Mammary epithelial cell (primary cell): Measurements from ENCODE around the gene TGFBI.

ENCODE experiments used
- EZH2 ChIP-seq: IDR thresholded peaks from 2 replicates; pipeline ENCODE4 v1.6.1; 2012; ENCODE audit warnings: low read length, inconsistent platforms, borderline replicate concordance
- TF ChIP-seq, protein P1 (sequence below), 2 donors: IDR thresholded peaks in 1 of 2; conservative IDR thresholded peaks in 1 of 2; 2 replicates each; pipeline ENCODE4 v1.5.1; 2011 to 2012; ENCODE audit warnings: inconsistent platforms in 2 of 2, low read length in 2 of 2, mild to moderate bottlenecking in 2 of 2, control low read depth in 1 of 2, low read depth in 1 of 2; ENCODE audit not compliant: insufficient read depth in 1 of 2; ENCODE audit errors: extremely low read depth in 1 of 2

DNA sequence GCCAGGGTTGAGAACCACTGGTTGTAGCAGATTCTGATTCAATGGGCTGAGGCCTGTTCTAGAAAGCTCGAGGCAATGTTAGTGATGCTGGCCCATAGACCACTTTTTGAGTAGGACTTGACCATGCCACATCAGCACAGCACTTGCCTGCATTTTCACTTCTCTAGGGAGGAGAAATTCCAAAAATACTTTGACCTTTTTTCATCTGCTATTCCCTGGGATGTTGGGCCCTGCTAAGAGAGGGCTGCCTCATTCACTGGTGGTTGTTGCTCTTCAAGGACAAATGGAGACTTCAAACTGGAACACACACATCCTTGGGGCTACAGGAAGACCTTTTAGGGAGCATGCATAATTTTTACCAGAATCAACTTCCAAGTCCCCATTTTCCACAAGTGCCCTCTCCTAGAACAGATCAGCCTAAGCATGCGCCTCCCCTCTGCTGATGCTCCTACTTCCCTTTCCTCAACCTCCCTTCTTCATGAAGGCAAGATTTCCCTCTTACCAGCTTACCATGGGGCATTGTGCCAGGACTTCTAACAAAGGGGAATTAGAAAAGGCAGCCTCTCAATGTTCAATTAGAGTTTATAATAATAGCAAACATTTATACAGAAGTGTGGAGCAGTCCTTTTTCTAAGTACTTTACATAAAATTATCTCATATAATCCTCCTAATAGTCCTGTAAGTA lies 12.7 kb upstream of the TGFBI start:
- TF ChIP-seq, protein P1, sequence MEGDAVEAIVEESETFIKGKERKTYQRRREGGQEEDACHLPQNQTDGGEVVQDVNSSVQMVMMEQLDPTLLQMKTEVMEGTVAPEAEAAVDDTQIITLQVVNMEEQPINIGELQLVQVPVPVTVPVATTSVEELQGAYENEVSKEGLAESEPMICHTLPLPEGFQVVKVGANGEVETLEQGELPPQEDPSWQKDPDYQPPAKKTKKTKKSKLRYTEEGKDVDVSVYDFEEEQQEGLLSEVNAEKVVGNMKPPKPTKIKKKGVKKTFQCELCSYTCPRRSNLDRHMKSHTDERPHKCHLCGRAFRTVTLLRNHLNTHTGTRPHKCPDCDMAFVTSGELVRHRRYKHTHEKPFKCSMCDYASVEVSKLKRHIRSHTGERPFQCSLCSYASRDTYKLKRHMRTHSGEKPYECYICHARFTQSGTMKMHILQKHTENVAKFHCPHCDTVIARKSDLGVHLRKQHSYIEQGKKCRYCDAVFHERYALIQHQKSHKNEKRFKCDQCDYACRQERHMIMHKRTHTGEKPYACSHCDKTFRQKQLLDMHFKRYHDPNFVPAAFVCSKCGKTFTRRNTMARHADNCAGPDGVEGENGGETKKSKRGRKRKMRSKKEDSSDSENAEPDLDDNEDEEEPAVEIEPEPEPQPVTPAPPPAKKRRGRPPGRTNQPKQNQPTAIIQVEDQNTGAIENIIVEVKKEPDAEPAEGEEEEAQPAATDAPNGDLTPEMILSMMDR (conservative IDR thresholded peaks at IDR 0.05 in 1 of 2, IDR thresholded peaks at IDR 0.05 in 1 of 2; ENCODE audit: extremely low read depth in 1 of 2, insufficient read depth in 1 of 2, low read depth in 1 of 2, low read length in 2 of 2), result no peak
- TF ChIP-seq EZH2, result no peak
